Activated naive CD4-positive, alpha-beta T cell treated with anti-CD3 and anti-CD28 coated beads, Interleukin-2, amount 50 U/mL, for 72 hours (primary cell): ENCODE data around the gene CEP250. TPM values are rescaled to one million over a fixed set of nuclear protein-coding genes. Genes with fewer than 3 reads are reported as not detected.

Source experiments
- ATAC-seq, 2 donors: fragments of 150-1000 bp; cut with Tn5 transposase; 2 replicates each; pipeline ENCODE4 v1.10.0; 2021; ENCODE audit warnings: mild to moderate bottlenecking in 2 of 2, moderate library complexity in 2 of 2
- DNase-seq, 2 donors: peaks; one replicate each; pipeline ENCODE4 v3.0.0; 2021 to 2022; ENCODE audit warnings: low spot score in 2 of 2
- H3K27ac Mint-ChIP-seq, 2 donors: one replicate each; pipeline ENCODE4 v1.8.0; 2022; ENCODE audit warnings: mild to moderate bottlenecking in 2 of 2, mixed read lengths in 2 of 2
- H3K36me3 Mint-ChIP-seq, 2 donors: one replicate each; pipeline ENCODE4 v1.8.0; 2022; ENCODE audit warnings: mixed read lengths in 2 of 2
- H3K9me3 Mint-ChIP-seq, 2 donors: one replicate each; pipeline ENCODE4 v1.8.0; 2022; ENCODE audit warnings: mixed read lengths in 2 of 2
- total RNA-seq, 2 donors: library from RNA; stranded (reverse); gene quantifications; one replicate each; pipeline ENCODE4 v1.2.3, GENCODE V29; 2022

Gene CEP250, protein sequence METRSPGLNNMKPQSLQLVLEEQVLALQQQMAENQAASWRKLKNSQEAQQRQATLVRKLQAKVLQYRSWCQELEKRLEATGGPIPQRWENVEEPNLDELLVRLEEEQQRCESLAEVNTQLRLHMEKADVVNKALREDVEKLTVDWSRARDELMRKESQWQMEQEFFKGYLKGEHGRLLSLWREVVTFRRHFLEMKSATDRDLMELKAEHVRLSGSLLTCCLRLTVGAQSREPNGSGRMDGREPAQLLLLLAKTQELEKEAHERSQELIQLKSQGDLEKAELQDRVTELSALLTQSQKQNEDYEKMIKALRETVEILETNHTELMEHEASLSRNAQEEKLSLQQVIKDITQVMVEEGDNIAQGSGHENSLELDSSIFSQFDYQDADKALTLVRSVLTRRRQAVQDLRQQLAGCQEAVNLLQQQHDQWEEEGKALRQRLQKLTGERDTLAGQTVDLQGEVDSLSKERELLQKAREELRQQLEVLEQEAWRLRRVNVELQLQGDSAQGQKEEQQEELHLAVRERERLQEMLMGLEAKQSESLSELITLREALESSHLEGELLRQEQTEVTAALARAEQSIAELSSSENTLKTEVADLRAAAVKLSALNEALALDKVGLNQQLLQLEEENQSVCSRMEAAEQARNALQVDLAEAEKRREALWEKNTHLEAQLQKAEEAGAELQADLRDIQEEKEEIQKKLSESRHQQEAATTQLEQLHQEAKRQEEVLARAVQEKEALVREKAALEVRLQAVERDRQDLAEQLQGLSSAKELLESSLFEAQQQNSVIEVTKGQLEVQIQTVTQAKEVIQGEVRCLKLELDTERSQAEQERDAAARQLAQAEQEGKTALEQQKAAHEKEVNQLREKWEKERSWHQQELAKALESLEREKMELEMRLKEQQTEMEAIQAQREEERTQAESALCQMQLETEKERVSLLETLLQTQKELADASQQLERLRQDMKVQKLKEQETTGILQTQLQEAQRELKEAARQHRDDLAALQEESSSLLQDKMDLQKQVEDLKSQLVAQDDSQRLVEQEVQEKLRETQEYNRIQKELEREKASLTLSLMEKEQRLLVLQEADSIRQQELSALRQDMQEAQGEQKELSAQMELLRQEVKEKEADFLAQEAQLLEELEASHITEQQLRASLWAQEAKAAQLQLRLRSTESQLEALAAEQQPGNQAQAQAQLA (N-terminal part only)
- total RNA-seq: 10 to 100 TPM; 62.5 to 74.7 TPM

DNA sequence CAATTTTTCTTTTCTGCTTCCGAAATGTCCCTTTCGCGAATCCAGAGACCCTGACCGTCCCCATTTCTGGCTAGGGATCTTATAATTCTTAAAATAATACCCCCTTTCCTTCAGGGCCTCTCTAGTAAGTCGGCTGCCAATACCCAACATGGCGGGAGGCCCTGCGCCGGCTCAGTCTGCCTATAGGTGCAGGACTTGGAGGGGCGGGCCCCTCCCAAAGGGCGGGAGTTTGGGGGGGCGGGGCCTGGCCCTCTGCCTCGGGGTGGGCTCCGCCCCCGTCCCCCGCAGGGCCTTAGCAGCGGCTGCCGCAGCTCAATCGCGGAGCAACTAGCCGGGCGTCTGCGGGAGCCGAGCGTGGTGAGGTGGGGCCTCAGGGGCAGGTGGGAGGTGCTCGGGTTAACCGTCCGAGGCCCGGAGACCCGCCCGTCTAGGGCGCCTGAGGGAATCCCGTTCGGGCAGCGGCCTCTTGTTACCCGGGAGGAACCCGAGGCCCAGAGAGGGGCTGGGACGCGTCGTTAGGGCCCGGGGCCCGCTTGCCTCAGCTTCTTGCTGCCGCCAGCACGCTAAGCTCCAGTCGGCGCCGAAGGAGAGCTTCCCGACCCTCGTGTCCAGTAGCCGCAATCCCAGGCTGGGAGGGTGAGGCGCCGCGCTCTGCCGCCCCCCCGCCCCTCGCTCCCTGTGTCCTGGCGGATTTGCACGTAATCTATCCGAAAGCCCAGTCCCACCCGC lies at the start of gene CEP250:
TSS of gene CEP250 (plus strand) at position 718 of the 729 bp plus-strand sequence. CDS start 6,770 bp downstream, outside the sequence.
- Mint-ChIP-seq H3K27ac (peak within 1 kb of the TSS; percentile 98 to 100), H3K36me3 (no peaks in the 10 kb centered on the region), H3K9me3 (no peaks in the 10 kb centered on the region)
- DNase-seq: peak; percentile 93 to 94
- peak; percentile 97 to 99 for ATAC-seq

DNA sequence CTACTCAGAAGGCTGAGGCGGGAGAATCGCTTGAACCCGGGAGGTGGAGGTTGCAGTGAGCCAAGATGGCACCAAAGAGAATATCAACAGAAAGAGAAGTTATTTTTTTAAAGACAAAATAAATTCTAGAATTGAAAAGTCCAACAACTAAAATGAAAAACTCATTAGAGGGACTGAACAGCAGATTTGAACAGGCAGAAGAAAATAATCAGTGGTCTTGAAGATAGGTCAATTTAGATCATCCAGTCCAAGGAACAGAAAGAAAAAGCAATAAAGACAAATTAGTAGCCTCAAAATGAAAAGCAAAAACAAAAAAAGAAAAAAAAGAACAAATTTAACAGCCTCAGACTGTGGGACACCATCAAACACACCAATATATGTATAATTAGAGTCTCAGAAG lies 49.6 kb upstream of the CEP250 start:
- H3K9me3 Mint-ChIP-seq: no peaks in the 10 kb centered on the region
- DNase-seq (no peak), ATAC-seq (no peak)
- no peak overlapping the region for H3K27ac Mint-ChIP-seq
- peaks cover 18 to 44% of the 10 kb centered on the region in 2 donors for H3K36me3 Mint-ChIP-seq

DNA sequence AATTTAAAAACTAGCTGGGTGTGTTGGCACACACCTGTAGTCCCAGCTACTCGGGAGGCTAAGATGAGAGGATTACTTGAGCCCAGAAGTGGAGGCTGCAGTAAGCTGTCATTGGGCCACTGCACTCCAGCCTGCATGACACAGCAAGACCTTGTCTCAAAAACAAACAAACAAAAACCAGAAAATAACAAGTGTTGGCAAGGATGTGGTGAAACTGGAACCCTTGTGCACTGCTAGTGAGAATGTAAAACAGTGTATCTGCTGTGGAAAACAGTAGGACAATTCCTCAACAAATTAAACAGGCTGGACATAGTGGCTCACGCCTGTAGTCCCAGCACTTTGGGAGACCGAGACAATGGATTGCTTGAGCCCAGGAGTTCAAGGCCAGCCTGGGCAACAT lies 47.1 kb upstream of the CEP250 start:
- Mint-ChIP-seq H3K36me3 (peaks cover 31 to 57% of the 10 kb centered on the region in 2 donors), H3K27ac (no peak overlapping the region), H3K9me3 (no peaks in the 10 kb centered on the region)
- DNase-seq: no peak
- no peak for ATAC-seq

DNA sequence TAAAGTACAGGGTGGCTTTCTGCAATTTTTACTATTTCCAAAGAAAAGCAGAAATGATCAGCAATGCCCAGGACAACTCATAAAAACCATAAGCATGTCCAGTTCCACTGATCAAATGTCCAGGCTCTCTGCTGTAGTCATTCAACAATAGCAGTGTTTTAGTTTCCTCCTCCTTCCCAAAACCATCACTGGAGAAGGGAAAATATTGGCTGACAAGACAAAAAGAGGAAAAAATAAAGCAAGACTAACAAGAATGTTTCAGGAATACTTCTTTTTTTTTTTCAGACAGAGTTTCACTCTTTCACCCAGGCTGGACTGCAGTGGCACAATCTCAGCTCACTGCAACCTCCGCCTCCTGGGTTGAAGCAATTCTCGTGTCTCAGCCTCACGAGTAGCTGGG lies 45.9 kb upstream of the CEP250 start:
- no peak for DNase-seq
- H3K27ac Mint-ChIP-seq: no peak overlapping the region
- H3K9me3 Mint-ChIP-seq: no peaks in the 10 kb centered on the region
- no peak for ATAC-seq
- peaks cover 31 to 56% of the 10 kb centered on the region in 2 donors for H3K36me3 Mint-ChIP-seq

DNA sequence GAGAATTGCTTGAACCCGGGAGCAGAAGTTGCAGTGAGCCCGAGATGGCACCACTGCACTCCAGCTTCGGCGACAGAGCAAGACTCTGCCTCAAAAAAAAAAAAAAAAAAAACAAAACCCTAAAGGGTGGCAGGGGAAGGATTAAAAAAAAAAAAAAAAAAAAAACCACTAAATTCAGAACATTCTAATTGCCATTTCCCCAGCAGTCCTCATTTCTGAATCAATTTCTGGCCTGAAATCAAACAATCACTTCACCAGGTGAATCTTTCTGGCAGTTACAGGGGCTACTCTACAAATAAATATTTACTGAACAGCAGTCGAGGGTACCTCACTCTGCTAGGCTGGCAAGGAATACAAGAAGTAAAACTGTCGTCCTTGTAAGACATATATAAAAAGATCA lies 44.8 kb upstream of the CEP250 start:
- no peak for DNase-seq
- peaks cover 30 to 46% of the 10 kb centered on the region in 2 donors for H3K36me3 Mint-ChIP-seq
- peak overlapping the region in 1 of 2 donors; percentile 97 for H3K27ac Mint-ChIP-seq
- no peaks in the 10 kb centered on the region for H3K9me3 Mint-ChIP-seq
- no peak for ATAC-seq

DNA sequence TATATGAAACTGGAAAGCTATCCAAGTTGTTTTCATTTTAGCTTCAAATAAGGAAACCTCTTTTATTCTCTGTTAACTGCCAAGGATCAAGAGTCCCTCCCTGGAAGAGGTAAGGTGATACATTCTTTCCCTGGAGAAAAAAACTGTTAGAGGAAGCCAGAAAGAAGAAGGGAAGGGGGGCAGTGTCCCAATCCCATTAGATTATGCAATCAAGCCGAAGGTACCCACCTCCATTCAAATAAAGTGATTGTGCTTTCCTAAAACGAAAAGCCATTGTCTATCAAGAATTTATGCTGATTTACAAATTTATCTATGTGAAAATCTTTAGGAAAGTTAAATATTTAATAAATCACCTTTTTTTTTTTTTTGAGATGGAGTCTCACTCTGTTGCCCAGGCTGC lies 34.1 kb upstream of the CEP250 start:
- H3K36me3 Mint-ChIP-seq: no peaks in the 10 kb centered on the region
- no peak for DNase-seq
- ATAC-seq: no peak

DNA sequence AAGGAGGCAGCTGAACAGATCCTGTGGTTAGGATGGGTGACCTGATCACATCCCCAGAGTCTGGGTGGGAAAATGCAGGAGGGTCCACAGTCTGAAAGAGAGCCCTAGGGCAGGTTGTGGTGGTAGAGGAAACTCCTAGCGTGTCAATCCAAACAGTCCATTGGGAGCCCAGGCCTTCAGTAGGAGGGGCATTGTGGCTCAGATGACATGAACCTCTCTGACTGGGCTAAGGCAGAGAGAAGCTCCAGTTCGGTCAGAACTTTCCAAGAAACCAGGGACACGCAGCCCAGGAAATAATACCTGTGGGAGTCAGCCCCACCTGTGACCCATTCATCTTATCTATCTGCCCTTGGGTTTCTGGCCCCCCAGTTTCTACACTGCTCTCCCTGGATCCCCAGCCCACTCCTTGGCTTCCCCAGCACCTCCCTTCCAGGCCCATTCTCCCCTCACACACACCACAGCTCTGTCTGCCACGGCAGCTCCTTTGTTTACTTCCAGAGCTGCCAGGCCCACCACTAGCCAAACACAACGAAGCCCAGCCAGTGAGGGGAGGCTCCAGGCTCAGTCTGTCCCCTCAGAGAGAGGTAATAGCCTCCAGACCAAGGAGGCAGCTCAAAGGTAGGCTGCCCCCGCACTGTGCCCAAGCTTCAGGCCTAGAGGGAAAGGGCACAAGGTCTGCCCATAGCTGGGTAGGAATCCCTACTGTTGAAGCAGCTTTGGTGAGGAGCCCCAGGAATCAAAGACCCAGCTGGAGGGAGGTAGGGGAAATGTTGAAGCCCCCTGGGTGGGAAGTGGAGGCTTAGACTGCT lies 23.6 kb upstream of the CEP250 start:
- peak overlapping the region in 1 of 2 donors; percentile 31 for H3K27ac Mint-ChIP-seq
- H3K36me3 Mint-ChIP-seq: no peaks in the 10 kb centered on the region
- no peaks in the 10 kb centered on the region for H3K9me3 Mint-ChIP-seq
- ATAC-seq (no peak), DNase-seq (no peak)

More for the DNA sequence above, 34.1 kb upstream of the CEP250 start:
- no peaks in the 10 kb centered on the region for H3K9me3 Mint-ChIP-seq
- no peak overlapping the region for H3K27ac Mint-ChIP-seq

DNA sequence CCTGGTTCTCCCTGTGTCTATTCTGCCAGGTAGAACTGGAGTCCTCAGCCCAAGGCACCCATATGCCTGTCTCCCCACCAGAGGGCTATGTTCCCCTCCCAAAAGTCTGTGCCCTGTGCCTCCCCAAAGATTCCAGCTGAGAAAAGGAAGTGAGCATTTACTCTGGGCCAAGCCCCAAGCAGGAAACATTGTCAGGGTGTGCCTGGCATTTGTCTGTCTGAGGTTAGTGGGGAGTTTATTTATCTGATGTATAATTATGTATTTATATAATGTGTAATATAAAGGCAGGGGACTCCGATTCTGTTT lies 23.0 kb upstream of the CEP250 start:
- no peaks in the 10 kb centered on the region for H3K36me3 Mint-ChIP-seq
- H3K9me3 Mint-ChIP-seq: no peaks in the 10 kb centered on the region
- DNase-seq: no peak
- no peak overlapping the region for H3K27ac Mint-ChIP-seq
- no peak for ATAC-seq

DNA sequence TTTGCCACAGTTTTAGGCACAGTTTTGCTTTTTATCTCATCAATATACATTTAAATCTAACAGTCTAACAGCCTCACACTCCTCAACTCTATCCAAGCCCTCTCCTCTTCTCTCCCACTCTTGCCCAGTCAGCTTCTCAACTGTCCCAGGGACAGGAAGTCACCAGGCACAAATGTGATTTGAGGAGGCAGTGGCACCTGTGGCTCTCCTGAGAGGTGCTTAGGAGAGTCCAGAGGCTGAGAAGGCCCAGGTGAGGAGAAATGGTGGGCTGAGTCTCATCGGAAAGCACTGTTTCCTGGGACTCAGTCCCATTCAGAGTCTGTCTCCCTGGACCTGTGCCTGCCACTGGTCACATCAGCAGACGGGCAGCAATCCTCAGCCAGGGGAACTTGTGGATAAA lies 22.1 kb upstream of the CEP250 start:
- H3K9me3 Mint-ChIP-seq: no peaks in the 10 kb centered on the region
- ATAC-seq (no peak), DNase-seq (no peak)
- no peak overlapping the region for H3K27ac Mint-ChIP-seq
- no peaks in the 10 kb centered on the region for H3K36me3 Mint-ChIP-seq

DNA sequence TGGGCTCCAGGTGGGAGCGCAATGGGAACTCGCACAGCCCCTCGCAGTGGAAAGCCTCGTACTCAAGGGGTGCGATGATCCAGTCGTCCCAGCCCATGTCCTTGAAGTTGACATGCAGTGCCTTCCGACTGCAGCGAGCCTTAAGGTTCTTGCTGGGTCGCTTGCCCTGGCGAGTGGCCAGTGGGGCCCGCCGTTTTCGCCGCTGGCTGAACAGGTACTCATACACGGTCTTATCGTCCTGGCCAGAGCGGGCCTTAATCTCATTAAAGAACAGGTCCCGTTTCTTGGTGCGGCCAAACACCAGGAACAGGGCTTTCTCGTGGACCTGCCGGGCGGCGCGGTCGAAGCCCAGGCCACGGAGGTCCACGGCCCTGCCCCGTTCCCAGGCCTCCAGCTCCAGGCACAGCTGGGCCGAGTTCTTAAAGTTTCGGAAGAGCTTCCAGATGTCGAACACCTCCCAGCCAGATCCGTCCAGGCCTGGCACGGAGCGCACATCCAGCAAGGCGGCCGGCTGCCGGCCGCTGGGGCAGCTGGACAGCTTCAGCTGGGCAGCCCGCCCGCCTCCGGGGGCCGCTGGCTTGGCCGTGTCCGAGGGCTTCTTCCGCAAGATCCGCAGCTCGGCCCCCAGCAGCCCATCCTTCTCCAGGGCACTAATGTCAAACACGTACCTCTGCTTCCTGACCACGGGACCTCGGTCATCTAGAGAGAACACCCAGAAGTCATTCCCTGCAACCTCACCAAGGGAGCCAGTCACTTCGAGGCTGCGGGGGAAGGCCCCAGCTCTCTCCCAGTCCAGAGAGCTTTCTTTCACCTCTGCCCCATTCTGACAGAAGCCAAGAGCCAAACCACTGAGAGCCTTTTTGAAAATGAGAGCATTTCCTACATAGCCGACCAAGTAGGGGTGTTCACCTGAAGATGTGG lies 21.1 kb upstream of the CEP250 start:
- DNase-seq (no peak), ATAC-seq (no peak)
- no peak overlapping the region for H3K27ac Mint-ChIP-seq
- no peaks in the 10 kb centered on the region for H3K9me3 Mint-ChIP-seq
- no peaks in the 10 kb centered on the region for H3K36me3 Mint-ChIP-seq

DNA sequence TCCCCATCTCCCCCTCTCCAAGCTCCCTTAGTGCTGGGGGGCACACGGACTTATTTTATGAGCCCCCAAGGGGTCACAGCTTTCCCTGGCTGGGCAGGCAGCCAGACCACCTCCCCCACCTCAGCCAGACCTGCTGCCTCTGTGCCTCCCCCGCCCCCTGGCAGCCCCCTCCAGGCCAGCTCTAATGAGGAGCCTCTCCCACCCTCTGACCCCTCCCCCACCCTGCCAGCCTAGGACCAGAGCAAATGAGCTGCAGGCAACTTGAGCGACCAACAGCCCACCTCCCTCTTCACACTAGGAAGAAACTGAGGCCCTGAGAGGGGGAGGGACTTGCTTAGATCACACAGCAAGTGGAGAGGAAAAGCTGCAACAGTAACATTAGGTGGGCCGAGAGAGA lies 19.2 kb upstream of the CEP250 start:
- Mint-ChIP-seq H3K9me3 (no peaks in the 10 kb centered on the region), H3K36me3 (no peaks in the 10 kb centered on the region), H3K27ac (no peak overlapping the region)
- no peak for DNase-seq
- ATAC-seq: no peak

DNA sequence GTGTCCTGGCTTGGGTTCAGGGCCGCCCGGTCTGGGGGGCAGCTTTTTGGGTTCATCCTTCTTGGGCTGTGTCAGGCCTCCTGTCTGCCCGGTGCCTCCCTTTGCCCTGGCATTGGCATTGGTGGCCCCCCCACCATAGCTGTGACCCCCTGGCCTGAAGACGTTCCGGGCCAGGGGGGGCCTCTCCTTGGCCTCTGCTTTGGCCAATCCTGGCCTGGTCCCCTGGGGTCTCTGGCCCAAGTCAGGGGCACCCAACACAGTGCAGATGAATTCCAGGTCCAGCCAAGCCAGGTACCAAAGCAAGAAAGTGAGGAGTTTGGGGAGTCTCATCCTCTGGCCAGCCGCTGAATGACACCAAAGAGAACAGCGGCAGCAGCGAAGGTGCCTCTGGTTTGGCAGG lies 17.8 kb upstream of the CEP250 start:
- ATAC-seq: no peak
- no peak overlapping the region for H3K27ac Mint-ChIP-seq
- no peaks in the 10 kb centered on the region for H3K9me3 Mint-ChIP-seq
- no peaks in the 10 kb centered on the region for H3K36me3 Mint-ChIP-seq
- no peak for DNase-seq

DNA sequence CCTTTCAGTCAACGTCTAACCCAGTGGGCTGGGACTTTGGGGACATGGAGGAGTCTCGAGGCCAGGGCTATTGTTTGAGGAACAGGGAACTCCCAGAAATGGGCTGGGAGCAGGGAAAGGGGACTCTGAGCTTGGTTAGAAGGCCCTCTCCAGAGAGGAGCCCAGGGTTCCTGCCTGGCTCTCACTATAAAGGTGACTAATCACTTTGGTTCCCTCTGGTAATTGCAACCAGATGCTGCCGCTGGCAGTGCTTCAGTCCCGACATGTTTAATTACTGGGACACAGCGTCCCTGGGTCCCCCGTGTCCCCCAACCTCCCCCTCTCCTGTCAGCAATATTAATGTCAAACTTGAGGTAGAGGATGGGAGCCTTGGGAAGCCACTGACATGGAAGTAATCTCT lies 12.4 kb upstream of the CEP250 start:
- no peaks in the 10 kb centered on the region for H3K36me3 Mint-ChIP-seq
- ATAC-seq: no peak
- no peak for DNase-seq
- no peak overlapping the region for H3K27ac Mint-ChIP-seq
- no peaks in the 10 kb centered on the region for H3K9me3 Mint-ChIP-seq

DNA sequence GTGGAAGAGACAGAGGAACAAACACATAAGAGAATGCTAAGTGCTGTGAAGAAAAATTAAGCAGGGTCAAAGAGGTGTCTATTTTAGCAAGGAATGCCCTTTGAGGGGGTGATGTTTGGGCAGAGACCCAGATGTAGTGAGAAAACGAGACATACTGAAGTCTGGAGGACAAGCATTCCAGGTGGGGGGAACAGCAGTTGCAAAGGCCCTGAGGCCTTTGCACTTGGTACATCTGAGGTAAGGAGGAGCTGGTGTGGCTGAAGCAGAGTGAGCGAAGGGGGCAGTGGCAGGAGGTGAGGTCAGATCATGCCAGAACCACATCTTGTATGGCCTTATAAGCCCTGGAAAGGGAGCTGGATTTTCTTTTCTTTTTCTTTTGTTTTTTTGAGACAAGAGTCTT lies 11.2 kb upstream of the CEP250 start:
- no peaks in the 10 kb centered on the region for H3K9me3 Mint-ChIP-seq
- no peak overlapping the region for H3K27ac Mint-ChIP-seq
- no peak for DNase-seq
- ATAC-seq: no peak
- no peaks in the 10 kb centered on the region for H3K36me3 Mint-ChIP-seq
